Upper lobe of left lung (tissue), 4 donors: ENCODE measurements around the gene EFCAB8.

Source experiments
- POLR2A ChIP-seq, 4 donors: fragments of 450-650 bp; IDR thresholded peaks; one replicate each; pipeline ENCODE4 v1.5.1; 2016 to 2017; ENCODE audit warnings: antibody characterized with exemption in 4 of 4, mild to moderate bottlenecking in 2 of 4
- POLR2AphosphoS5 ChIP-seq, 2 donors: sonication (generic); formaldehyde crosslinking; IDR thresholded peaks; one replicate each; pipeline ENCODE4 v1.5.1; 2017; ENCODE audit warnings: antibody characterized with exemption in 2 of 2
- TF ChIP-seq, protein P1 (sequence below), 6 experiments: fragments of 450-650 bp in 4 of 6; fragments of 200-600 bp in 2 of 6; sonication (generic) in 2 of 6; IDR thresholded peaks; one replicate each; pipeline ENCODE4 v1.5.1; 2016 to 2019; ENCODE audit warnings: antibody characterized with exemption in 6 of 6

GRCh38 chr20:32946629-32947028, 87.9 kb downstream of the EFCAB8 start:
- no peak for TF ChIP-seq POLR2A (IDR thresholded peaks at IDR 0.05)
- TF ChIP-seq, protein P1, sequence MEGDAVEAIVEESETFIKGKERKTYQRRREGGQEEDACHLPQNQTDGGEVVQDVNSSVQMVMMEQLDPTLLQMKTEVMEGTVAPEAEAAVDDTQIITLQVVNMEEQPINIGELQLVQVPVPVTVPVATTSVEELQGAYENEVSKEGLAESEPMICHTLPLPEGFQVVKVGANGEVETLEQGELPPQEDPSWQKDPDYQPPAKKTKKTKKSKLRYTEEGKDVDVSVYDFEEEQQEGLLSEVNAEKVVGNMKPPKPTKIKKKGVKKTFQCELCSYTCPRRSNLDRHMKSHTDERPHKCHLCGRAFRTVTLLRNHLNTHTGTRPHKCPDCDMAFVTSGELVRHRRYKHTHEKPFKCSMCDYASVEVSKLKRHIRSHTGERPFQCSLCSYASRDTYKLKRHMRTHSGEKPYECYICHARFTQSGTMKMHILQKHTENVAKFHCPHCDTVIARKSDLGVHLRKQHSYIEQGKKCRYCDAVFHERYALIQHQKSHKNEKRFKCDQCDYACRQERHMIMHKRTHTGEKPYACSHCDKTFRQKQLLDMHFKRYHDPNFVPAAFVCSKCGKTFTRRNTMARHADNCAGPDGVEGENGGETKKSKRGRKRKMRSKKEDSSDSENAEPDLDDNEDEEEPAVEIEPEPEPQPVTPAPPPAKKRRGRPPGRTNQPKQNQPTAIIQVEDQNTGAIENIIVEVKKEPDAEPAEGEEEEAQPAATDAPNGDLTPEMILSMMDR (IDR thresholded peaks at IDR 0.05) = no peak
- no peak for TF ChIP-seq POLR2AphosphoS5 (IDR thresholded peaks at IDR 0.05)
